ENCODE data around the gene ATAT1. TPM values are rescaled to one million over a fixed set of nuclear protein-coding genes. Genes with fewer than 3 reads are reported as not detected.
A peak's percentile ranks its signal among the peaks of the same experiment; 100 is the strongest.

The ATAT1 gene
- total RNA-seq, 1 experiment from 2014 or later, result 6.1 TPM

- Histone ChIP-seq H3K4me1 (ENCODE audit: insufficient read depth, low read length) (peaks cover 59% of the 10 kb centered on the region), H3K9me3 (ENCODE audit: low read length) (no peaks in the 10 kb centered on the region), H3K79me2 (ENCODE audit: low read length) (peaks cover 68% of the 10 kb centered on the region), H3K9me2 (replicated peaks; ENCODE audit: low read length) (no peaks in the 10 kb centered on the region), H2AFZ (ENCODE audit: low read length) (peak overlapping the region; percentile 86), H4K20me1 (ENCODE audit: low read length) (no peaks in the 10 kb centered on the region), H3K27me3 (ENCODE audit: low read length) (no peaks in the 10 kb centered on the region), H3K36me3 (ENCODE audit: low read depth, low read length) (no peaks in the 10 kb centered on the region), H3K4me2 (ENCODE audit: low read length) (peak overlapping the region; percentile 87), H3K9ac (ENCODE audit: low read length) (peak overlapping the region; percentile 98), H3F3A (ENCODE audit: low read length, unreplicated experiment) (no peaks in the 10 kb centered on the region), H3K27ac (ENCODE audit: low read length) (peak overlapping the region; percentile 96), H3K4me3 (ENCODE audit: low read length) (peak overlapping the region; percentile 97)
- POLR2A ChIA-PET (ENCODE audit: unreplicated experiment), result interaction anchor here (0.6 to 1.1 kb wide), 3 partner anchors 29 to 75 kb away, joined by 3 to 7 read pairs (median 4); partner anchors contain the start of gene MDC1
- CTCF ChIA-PET, result interaction anchor here (1.6 kb wide), 1 partner anchor 30 kb away, joined by 4 read pairs; the partner anchor contains the start of gene MDC1
- DNase-seq (peak; percentile 39), ATAC-seq (no peak)
- BruUV-seq (replicated peaks), result TSS peak; percentile 73
- TF ChIP-seq CTCF (conservative IDR thresholded peaks at IDR 0.05; ENCODE audit: low read depth, low read length) (peak; percentile 30; the same call in 1 of the 2 replicates), EZH2 (IDR thresholded peaks at IDR 0.05; ENCODE audit: low read length, unreplicated experiment) (no peak)
- intact Hi-C loops (cut with micrococcal nuclease), result loop anchor here (1.0 to 5.0 kb wide), 2 partner anchors 29 to 134 kb away; partner anchors contain the start of gene MDC1
Observed at GRCh38 chr6:30687659-30688431, 61.2 kb downstream of the ATAT1 start.

GRCh38 chr6:30688569-30688968 lies 61.9 kb downstream of the ATAT1 start:
- intact Hi-C loops (cut with micrococcal nuclease), result loop anchor here (5.0 kb wide), 1 partner anchor 134 kb away; no protein-coding TSS in a partner anchor
- peak overlapping the region; percentile 98 for H3K9ac ChIP-seq (ENCODE audit: low read length)
- no peaks in the 10 kb centered on the region for H3K9me2 ChIP-seq (replicated peaks; ENCODE audit: low read length)
- no peaks in the 10 kb centered on the region for H4K20me1 ChIP-seq (ENCODE audit: low read length)
- H3K4me1 ChIP-seq (ENCODE audit: insufficient read depth, low read length), result peaks cover 52% of the 10 kb centered on the region
- no peaks in the 10 kb centered on the region for H3F3A ChIP-seq (ENCODE audit: low read length, unreplicated experiment)
- no peak overlapping the region for H2AFZ ChIP-seq (ENCODE audit: low read length)
- H3K36me3 ChIP-seq (ENCODE audit: low read depth, low read length), result no peaks in the 10 kb centered on the region
- H3K79me2 ChIP-seq (ENCODE audit: low read length), result peaks cover 61% of the 10 kb centered on the region
- peak overlapping the region; percentile 97 for H3K4me3 ChIP-seq (ENCODE audit: low read length)
- no TSS peak for BruUV-seq (replicated peaks)
- CTCF ChIA-PET, result no interaction called here
- ATAC-seq (no peak), DNase-seq (no peak)
- POLR2A ChIA-PET (ENCODE audit: unreplicated experiment), result interaction anchor here (0.6 kb wide), 1 partner anchor 76 kb away, joined by 3 read pairs; no protein-coding TSS in a partner anchor
- no peaks in the 10 kb centered on the region for H3K27me3 ChIP-seq (ENCODE audit: low read length)
- H3K27ac ChIP-seq (ENCODE audit: low read length), result peak overlapping the region; percentile 96
- TF ChIP-seq CTCF (conservative IDR thresholded peaks at IDR 0.05; ENCODE audit: low read depth, low read length), result no peak
- no peak for TF ChIP-seq EZH2phosphoT487 (IDR thresholded peaks at IDR 0.05; ENCODE audit: borderline replicate concordance, low read length)
- no peak for TF ChIP-seq EZH2 (IDR thresholded peaks at IDR 0.05; ENCODE audit: low read length, unreplicated experiment)
- H3K4me2 ChIP-seq (ENCODE audit: low read length), result peak overlapping the region; percentile 87
- no peaks in the 10 kb centered on the region for H3K9me3 ChIP-seq (ENCODE audit: low read length)
